Measurements from ENCODE around the gene HSDL2.
A peak's percentile ranks its signal among the peaks of the same experiment; 100 is the strongest.

HSDL2 gene

DNA sequence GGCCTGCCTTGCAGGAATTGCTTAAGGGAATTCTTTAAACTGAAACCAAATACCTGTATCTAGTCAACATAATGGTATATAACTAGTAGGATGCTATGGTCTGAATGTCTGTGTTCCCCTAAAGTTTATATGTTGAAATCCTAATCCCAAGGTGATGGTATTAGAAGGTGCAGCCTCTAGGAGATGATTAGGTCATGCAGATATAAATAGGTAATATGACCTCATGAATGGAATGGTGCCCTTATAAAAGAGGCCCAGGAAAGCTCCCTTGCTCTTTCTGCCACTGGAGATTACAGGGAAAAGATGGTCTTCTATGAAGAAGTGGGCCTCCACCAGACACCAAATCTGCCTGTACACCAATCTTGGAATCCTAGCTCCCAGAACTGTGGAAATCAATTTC, 99.3 kb downstream of the HSDL2 start:
- no peak for DNase-seq
- TF ChIP-seq GATA1 (IDR thresholded peaks at IDR 0.05; ENCODE audit: low read depth, low read length): no peak
- TF ChIP-seq POLR2A (IDR thresholded peaks at IDR 0.05; ENCODE audit: low read length): no peak

DNA sequence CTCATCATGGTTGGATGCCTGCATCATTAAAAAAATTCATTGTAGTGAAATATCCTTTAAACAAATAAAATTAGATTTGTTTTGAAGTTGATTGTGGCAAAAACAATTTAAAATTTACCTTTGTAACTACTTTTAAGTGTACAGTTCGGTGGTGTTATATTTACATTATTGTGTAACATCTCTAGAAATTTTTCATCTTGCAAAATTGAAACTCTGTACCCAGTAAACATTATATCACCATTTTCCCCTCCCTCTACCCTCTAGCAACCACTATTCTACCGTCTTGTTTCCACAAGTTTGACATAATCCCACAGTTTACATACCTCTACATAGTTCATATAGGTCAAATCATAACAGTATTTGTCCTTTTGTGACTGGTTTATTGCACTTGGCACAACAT, 104.7 kb downstream of the HSDL2 start:
- no peak for DNase-seq
- TF ChIP-seq GATA1 (IDR thresholded peaks at IDR 0.05; ENCODE audit: low read depth, low read length) (no peak), POLR2A (IDR thresholded peaks at IDR 0.05; ENCODE audit: low read length) (no peak)

DNA sequence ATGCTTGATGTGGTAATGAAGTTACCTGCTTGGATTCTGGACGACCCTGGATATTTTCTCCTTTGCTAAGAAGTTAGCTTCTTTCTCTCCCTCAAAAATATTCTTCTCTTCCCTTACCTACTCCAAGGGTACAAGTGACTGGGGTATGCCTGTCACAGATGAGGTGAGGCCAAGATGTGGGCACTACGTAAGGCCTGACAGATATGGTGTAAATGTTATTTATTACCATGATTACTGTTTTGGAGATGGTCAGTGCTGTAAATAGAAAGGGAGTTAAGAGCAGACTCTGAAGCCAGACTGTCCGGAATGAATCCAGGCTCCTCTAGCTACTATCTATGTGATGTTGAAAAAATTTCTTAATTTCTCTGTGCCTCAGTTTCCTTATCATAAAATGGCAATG, 105.7 kb downstream of the HSDL2 start:
- TF ChIP-seq GATA1 (IDR thresholded peaks at IDR 0.05; ENCODE audit: low read depth, low read length): no peak
- TF ChIP-seq POLR2A (IDR thresholded peaks at IDR 0.05; ENCODE audit: low read length): no peak
- no peak for DNase-seq

DNA sequence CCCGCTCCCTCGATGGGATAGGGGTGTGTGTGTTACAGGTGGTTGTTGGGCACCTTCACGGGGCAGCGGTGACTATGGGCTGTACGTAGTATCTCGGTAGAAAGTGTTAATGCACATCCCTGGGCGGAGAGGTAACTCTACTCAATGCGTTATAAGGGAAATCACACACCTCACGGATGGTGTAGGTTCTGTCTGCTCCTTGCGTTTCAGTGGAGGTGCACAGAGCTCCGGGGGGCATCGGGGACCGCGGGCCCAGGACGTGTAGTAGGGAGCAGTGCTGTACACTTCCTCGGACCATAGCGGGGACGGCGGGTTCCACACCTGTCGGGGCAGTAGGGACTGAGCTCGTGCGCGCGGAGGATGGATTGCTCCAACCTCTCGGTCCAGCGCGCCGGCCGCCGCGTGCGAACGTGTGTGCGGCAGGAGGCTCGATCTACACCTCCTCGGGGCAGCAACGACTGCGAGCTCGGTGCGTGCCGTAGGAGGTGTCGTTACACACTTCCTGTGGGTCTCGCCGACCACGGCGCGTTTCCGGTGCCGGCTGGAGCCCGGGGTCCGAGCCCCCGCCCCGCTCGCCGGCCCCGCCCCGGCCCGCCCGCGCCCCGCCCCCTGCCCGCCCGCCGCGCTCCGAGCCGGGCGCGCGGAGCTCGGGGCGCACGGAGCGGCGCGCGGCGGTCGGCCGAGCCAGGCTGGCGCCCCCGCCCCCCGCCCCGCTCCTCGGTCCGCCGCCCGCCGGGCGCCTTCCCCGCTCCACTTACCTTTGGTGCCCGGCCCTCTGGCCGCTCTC, 106.5 kb downstream of the HSDL2 start, which contains the start of gene KIAA1958:
TSS of gene KIAA1958 (plus strand) at position 607 of the 787 bp plus-strand sequence. CDS start 87,254 bp downstream, outside the sequence.
- TF ChIP-seq GATA1 (IDR thresholded peaks at IDR 0.05; ENCODE audit: low read depth, low read length) (no peak), POLR2A (IDR thresholded peaks at IDR 0.05; ENCODE audit: low read length) (peak; percentile 72)
- peak; percentile 74 to 84 for DNase-seq

DNA sequence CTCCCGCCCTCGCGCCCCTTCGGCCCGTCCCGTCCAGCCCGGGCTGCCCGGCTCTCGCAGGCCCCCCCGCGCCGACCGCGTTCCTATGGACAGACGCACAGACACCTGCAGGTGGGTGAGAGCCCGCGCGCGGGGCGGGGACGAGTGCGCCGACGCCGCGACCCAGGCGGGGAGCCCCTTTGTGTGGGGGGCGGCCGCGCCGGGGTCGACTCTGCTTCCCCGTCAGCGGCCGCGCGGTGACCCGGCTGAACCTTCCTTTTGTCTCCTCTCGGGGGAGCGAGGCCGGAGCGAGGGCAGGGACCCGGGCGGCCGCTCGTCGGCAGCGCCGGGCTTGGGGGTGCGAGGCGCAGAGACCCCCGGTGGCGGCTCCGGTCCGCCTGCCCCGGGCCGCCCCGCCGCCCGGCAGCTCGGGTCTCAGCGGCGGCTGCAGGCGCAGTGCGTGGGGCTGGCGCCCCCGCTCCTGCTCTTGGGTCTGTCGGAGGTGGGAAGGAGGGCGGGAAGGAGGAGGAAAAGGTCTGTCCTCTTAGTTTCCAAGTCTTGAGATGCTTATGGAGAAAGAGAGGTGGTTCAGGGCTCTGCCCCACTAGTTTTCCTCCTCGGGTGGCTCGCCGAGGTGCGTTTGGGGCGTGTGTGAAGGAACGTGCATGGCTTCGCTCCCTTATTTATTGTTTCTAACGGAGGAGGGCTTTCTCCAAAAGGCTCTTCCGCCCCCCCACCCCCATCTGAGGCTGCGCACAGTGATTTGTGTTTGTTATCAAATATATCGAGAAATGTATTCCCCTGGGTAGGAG, 107.3 kb downstream of the HSDL2 start:
- DNase-seq: peak; percentile 67 to 68
- TF ChIP-seq GATA1 (IDR thresholded peaks at IDR 0.05; ENCODE audit: low read depth, low read length): no peak
- TF ChIP-seq POLR2A (IDR thresholded peaks at IDR 0.05; ENCODE audit: low read length): no peak

DNA sequence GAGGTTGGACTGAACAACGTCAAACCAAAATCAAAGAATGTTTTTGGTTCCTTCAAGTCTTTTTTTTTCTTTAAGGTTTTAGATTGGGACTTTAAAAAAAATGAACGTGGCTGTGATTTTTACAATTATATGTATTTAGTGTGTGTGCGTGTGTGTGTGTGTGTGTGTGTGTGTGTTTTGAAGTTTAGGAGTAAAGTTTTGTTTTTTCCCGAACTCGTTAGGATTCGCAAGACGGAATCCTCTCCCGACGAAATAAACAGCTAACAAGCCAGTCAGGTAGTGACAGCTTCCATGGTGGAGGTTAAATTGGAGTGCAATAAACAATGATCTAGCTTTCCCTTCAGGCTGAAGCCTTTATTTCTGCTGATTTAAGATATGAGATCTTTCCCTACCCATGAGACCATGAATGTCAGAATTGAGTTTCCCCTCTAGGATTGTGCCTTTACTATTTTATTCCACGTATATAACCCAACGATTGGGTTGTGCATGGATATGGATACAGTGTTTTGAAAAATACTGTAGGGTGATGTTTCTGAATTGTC, 108.0 kb downstream of the HSDL2 start:
- TF ChIP-seq POLR2A (IDR thresholded peaks at IDR 0.05; ENCODE audit: low read length) (no peak), GATA1 (IDR thresholded peaks at IDR 0.05; ENCODE audit: low read depth, low read length) (no peak)
- DNase-seq: peak in 1 of 2 experiments; percentile 25

DNA sequence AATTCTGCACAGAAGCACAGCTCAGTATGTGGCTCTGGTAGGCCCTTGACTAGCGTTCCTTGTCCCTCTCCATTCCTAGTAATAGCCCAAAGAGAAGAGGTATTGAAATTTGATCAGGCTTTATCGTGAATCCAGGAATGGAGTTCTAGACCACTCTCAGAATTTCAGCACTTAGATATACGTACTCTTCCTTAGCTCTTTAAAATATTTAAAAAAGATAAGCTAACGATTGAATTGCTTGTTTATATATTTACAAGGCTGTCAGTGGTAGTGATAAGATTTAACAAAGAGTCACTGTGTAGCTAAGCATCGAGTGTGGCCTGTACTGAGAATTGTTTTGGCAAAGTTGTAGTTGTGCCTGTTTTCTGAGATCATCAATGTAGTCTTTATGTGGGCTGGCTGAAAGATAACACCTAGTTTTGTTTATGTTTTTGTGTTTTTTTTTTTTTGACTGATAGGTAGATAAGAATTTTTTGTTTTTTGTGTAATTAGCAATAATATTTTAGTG, 109.2 kb downstream of the HSDL2 start:
- TF ChIP-seq POLR2A (IDR thresholded peaks at IDR 0.05; ENCODE audit: low read length) (no peak), GATA1 (IDR thresholded peaks at IDR 0.05; ENCODE audit: low read depth, low read length) (no peak)
- peak in 1 of 2 experiments; percentile 67 for DNase-seq

DNA sequence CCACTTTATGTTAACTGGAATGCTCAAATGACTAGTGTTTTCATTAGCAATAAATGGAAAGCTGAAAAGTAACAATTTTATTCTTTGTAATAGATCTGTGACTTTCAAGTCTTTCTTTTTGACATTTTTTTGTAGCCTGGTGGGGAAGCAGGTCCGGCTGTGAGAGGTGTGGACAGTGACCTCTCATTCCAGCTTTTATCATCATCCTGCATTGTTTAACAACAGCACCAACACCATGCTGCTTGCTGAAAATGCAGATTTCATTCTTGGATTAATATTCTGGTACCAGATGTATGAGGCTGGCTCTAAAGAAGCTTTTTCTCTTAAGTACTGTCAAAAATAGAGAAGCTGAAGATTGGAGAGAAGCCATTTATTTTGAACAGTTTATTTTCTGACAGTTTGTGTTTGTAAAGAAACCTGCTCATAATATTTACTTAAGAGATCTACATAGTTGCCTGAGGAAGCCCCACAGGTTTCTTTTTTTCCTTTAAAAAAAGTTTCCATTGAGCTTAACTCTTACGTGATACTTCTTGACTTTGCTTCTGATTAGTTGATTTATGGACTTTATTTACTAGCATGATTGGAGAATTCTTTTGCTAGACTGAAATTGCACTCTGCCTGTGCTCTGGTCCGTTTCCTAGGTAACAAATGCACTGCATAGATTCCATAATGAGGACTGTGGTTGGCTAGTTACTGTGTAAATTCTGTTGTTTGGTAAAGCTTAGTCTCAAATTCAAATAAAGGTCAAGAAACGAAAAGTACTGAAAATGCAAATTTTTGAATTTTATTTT, 110.2 kb downstream of the HSDL2 start:
- DNase-seq: no peak
- TF ChIP-seq GATA1 (IDR thresholded peaks at IDR 0.05; ENCODE audit: low read depth, low read length) (no peak), POLR2A (IDR thresholded peaks at IDR 0.05; ENCODE audit: low read length) (no peak)

DNA sequence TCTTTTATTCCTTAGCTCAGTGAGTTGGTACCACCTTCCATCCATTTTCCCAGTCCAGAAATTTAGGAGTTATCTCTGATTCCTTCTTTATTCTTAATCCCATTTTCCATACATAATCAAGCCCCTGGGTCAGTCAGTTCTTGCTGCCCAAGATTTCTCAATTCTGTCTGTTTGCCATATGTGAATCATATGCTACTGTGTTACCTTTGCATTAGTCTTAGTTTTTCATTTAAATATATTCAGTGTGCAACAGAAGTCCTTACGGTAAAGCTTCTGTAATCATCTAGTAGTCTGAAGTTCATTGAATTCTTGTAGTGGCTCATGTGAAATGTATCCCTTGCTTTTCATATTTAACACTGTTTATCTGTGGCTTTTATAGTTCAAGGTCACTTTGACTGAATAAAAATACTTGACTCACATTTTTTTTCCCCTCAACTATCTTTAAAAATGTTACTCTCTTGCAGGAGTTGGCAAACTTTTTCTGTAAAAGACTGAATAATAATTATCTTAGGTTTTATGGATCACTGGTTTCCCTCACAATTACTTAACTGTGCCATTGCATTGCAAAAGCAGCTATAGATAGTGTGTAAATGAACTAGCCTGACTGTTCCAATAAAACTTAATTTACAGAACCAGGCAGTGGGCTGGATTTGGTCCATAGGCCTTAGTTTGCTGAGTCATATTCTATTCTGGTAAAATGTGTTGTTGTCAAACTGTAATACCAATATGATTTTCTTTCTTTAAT, 113.7 kb downstream of the HSDL2 start:
- no peak for DNase-seq

DNA sequence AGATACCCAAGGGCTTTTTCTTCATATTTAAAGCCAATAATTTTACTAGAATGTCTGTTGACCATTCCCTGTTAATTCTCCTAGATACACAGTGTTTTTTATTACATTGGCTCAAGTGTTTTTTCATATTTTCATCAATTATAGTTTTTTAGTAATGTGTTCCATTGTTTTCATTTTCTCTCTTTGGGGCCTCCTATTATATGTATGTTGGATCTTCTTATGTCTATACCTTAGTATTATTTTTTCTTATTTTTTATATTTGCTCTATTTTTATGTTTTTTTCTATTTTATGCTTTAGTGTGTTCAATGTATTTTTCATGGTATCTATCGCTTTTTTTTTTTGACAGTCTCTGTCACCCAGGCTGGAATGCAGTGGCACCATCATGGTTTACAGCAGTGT, 114.2 kb downstream of the HSDL2 start:
- peak; percentile 10 to 38 for DNase-seq
- TF ChIP-seq POLR2A (IDR thresholded peaks at IDR 0.05; ENCODE audit: low read length) (no peak), GATA1 (IDR thresholded peaks at IDR 0.05; ENCODE audit: low read depth, low read length) (no peak)

More for the DNA sequence above, 113.7 kb downstream of the HSDL2 start:
- TF ChIP-seq POLR2A (IDR thresholded peaks at IDR 0.05; ENCODE audit: low read length): no peak

DNA sequence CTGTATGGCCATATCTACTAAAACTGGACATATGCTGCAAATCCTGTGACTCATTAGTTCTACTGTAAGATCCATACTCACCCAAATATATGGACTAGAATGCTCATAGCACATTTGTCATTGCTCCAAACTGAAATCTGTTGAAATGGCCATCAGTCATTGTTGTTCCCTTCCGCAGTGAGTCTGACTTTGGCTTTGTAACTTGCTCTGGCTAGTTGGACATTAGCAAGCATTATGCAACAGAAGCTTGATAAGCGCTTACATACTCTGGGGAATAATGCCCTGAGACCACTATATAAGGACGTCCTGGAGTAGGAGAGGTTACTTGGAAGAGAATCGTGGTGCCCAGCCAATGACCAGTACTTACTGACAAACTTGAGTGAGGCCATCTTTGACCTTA, 115.7 kb downstream of the HSDL2 start:
- TF ChIP-seq POLR2A (IDR thresholded peaks at IDR 0.05; ENCODE audit: low read length): no peak
- TF ChIP-seq GATA1 (IDR thresholded peaks at IDR 0.05; ENCODE audit: low read depth, low read length): no peak
- DNase-seq: no peak

DNA sequence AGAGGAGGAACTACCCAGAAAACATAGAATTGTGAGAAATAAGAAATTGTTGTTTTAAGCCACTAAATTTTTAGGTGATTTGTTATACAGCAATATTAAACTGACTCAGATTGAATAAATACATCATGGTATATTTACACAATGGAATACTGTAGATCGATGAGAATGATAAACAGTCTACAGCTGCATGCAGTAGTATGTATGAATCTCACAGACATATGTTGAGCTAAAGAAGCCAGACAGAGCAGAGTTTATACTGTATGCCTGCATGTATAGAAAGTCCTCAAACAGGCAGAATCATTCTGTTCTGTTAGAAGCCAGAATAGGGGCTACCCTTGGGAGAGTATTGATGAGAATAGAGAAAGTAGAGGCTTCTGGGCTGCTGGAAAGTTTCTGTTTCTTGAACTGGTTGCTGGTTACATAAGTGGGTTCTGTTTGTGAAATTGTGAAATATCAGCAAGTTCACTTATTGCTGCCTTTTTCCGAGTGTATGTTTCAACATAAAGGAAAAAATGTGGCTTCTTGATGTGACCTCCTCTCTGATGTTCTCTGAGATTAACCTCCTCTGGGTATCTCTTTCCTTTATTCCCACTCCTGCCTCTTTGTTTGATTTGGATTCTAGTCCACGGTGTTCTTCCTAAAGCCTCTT, 116.3 kb downstream of the HSDL2 start:
- no peak for DNase-seq
- TF ChIP-seq POLR2A (IDR thresholded peaks at IDR 0.05; ENCODE audit: low read length) (no peak), GATA1 (IDR thresholded peaks at IDR 0.05; ENCODE audit: low read depth, low read length) (no peak)
